IMR-90 (cell line): Measurements from ENCODE around the gene BGLAP. TPM values are rescaled to one million over a fixed set of nuclear protein-coding genes. Genes with fewer than 3 reads are reported as not detected.
A peak's percentile ranks its signal among the peaks of the same experiment; 100 is the strongest.

ENCODE experiments used
- ATAC-seq: fragments of 200-7000 bp; cut with Tn5 transposase; 2 replicates; pipeline ENCODE4 v1.9.1; 2020; ENCODE audit warnings: low read depth, mild to moderate bottlenecking, moderate library complexity
- BruUV-seq: library from RNA; stranded (reverse); fragments of 400-500 nt; replicated peaks from 2 replicates; lab custom pipeline; 2021; lab: Mats Ljungman, UMichigan
- CTCF ChIA-PET: fragments of 300-600 bp; formaldehyde crosslinking; extraction: SDS; loops from one replicate; lab custom pipeline; 2021; ENCODE audit warnings: antibody characterized with exemption; lab: Yijun Ruan, JAX
- POLR2A ChIA-PET: fragments of 300-600 bp; sonication (Branson Sonifier 250); formaldehyde crosslinking; loops from one replicate; lab custom pipeline; 2022; ENCODE audit warnings: antibody characterized with exemption; ENCODE audit not compliant: unreplicated experiment; lab: Charles Lee
- DNase-seq: peaks from one replicate; pipeline ENCODE4 v3.0.0; 2013
- H2AFZ ChIP-seq: replicated peaks from 2 replicates; pipeline ENCODE3; 2013; ENCODE audit warnings: low read length, mild to moderate bottlenecking; ENCODE audit not compliant: poor library complexity
- H2AK5ac ChIP-seq: 2 replicates; pipeline ENCODE4 v1.6.1; 2013; ENCODE audit warnings: low read depth, low read length, inconsistent platforms
- H2AK9ac ChIP-seq: replicated peaks from 2 replicates; pipeline ENCODE3; 2013; ENCODE audit warnings: mild to moderate bottlenecking, low read depth, low read length, moderate library complexity; ENCODE audit not compliant: poor library complexity
- H2BK120ac ChIP-seq: 2 replicates; pipeline ENCODE4 v1.6.1; 2013; ENCODE audit warnings: low read depth, low read length, inconsistent platforms
- H2BK15ac ChIP-seq: 3 replicates; pipeline ENCODE4 v1.6.1; 2013; ENCODE audit warnings: low read depth, low read length, inconsistent platforms
- H2BK20ac ChIP-seq: 2 replicates; pipeline ENCODE4 v1.6.1; 2013; ENCODE audit warnings: low read depth, mild to moderate bottlenecking, inconsistent platforms, low read length, moderate library complexity
- H2BK5ac ChIP-seq: 2 replicates; pipeline ENCODE4 v1.6.1; 2013; ENCODE audit warnings: mild to moderate bottlenecking, low read depth, low read length, inconsistent platforms; ENCODE audit not compliant: poor library complexity, severe bottlenecking
- H3K14ac ChIP-seq: replicated peaks from 2 replicates; pipeline ENCODE4 v1.6.1; 2013; ENCODE audit warnings: low read depth, low read length, inconsistent platforms
- H3K18ac ChIP-seq: 2 replicates; pipeline ENCODE4 v1.6.1; 2013; ENCODE audit warnings: low read depth, low read length, control low read depth
- H3K23ac ChIP-seq: 2 replicates; pipeline ENCODE4 v1.6.1; 2013; ENCODE audit warnings: low read depth, low read length, inconsistent platforms
- H3K27ac ChIP-seq: 2 replicates; pipeline ENCODE4 v1.5.1; 2013; ENCODE audit warnings: mild to moderate bottlenecking, control low read depth, low read length; ENCODE audit not compliant: insufficient read depth
- H3K27me3 ChIP-seq: 2 replicates; pipeline ENCODE4 v1.6.1; 2013; ENCODE audit warnings: low read length; ENCODE audit not compliant: control insufficient read depth, insufficient read depth
- H3K36me3 ChIP-seq: 2 replicates; pipeline ENCODE4 v1.6.1; 2013; ENCODE audit warnings: low read length, mixed read lengths; ENCODE audit not compliant: control insufficient read depth, insufficient read depth
- H3K4ac ChIP-seq: 2 replicates; pipeline ENCODE4 v1.6.1; 2013; ENCODE audit warnings: low read depth, low read length, inconsistent platforms
- H3K4me1 ChIP-seq: 2 replicates; pipeline ENCODE4 v1.6.1; 2013; ENCODE audit warnings: low read length, mixed read lengths; ENCODE audit not compliant: control insufficient read depth, insufficient read depth
- H3K4me2 ChIP-seq: 2 replicates; pipeline ENCODE4 v1.6.1; 2013; ENCODE audit warnings: low read depth, mild to moderate bottlenecking, control low read depth, low read length, moderate library complexity
- H3K4me3 ChIP-seq: 2 replicates; pipeline ENCODE4 v1.5.1; 2013; ENCODE audit warnings: low read depth, mild to moderate bottlenecking, control low read depth, low read length, moderate library complexity; ENCODE audit not compliant: insufficient read depth
- H3K56ac ChIP-seq: 2 replicates; pipeline ENCODE4 v1.6.1; 2013; ENCODE audit warnings: low read length, inconsistent platforms; ENCODE audit not compliant: insufficient read depth; ENCODE audit errors: extremely low read depth
- H3K79me1 ChIP-seq, 2 experiments: 2 replicates each; pipeline ENCODE4 v1.6.1; 2013; ENCODE audit warnings: low read length in 2 of 2, inconsistent platforms in 1 of 2, low read depth in 1 of 2
- H3K9ac ChIP-seq: 2 replicates; pipeline ENCODE4 v1.6.1; 2013; ENCODE audit warnings: low read depth, low read length, control low read depth
- H3K9me1 ChIP-seq: 2 replicates; pipeline ENCODE4 v1.6.1; 2013; ENCODE audit warnings: low read length, inconsistent platforms; ENCODE audit not compliant: insufficient read depth
- H3K9me3 ChIP-seq: 2 replicates; pipeline ENCODE4 v1.6.1; 2013; ENCODE audit warnings: low read length; ENCODE audit not compliant: control insufficient read depth, insufficient read depth
- H4K20me1 ChIP-seq: 2 replicates; pipeline ENCODE4 v1.6.1; 2013; ENCODE audit warnings: low read length, inconsistent platforms; ENCODE audit not compliant: insufficient read depth
- H4K5ac ChIP-seq: 2 replicates; pipeline ENCODE4 v1.6.1; 2013; ENCODE audit warnings: mild to moderate bottlenecking, low read depth, low read length, control low read depth
- H4K8ac ChIP-seq, 2 experiments: 2 replicates each; pipeline ENCODE4 v1.6.1; 2013; ENCODE audit warnings: low read depth in 2 of 2, low read length in 2 of 2, control low read depth in 1 of 2, inconsistent platforms in 1 of 2
- H4K91ac ChIP-seq: 2 replicates; pipeline ENCODE4 v1.6.1; 2013; ENCODE audit warnings: low read depth, low read length, inconsistent platforms; ENCODE audit not compliant: insufficient read depth
- CHD1 ChIP-seq: IDR thresholded peaks from 2 replicates; pipeline ENCODE4 v1.6.1; 2012; ENCODE audit warnings: low read depth, low read length, improper control_type of control experiment
- FOS ChIP-seq: fragments of 150-350 bp; IDR thresholded peaks from 2 replicates; pipeline ENCODE4 v1.6.1; 2016; ENCODE audit warnings: low read depth, low read length
- MXI1 ChIP-seq: IDR thresholded peaks from 2 replicates; pipeline ENCODE4 v1.6.1; 2012; ENCODE audit warnings: low read depth, mild to moderate bottlenecking, low read length, moderate library complexity, borderline replicate concordance
- RCOR1 ChIP-seq: IDR thresholded peaks from 2 replicates; pipeline ENCODE4 v1.6.1; 2012; ENCODE audit warnings: mild to moderate bottlenecking, low read length, improper control_type of control experiment; ENCODE audit not compliant: insufficient replicate concordance
- RFX5 ChIP-seq: IDR thresholded peaks from 2 replicates; pipeline ENCODE4 v1.8.0; 2012; ENCODE audit warnings: low read depth, mild to moderate bottlenecking, low read length, moderate library complexity
- WGBS, 2 experiments: methylation state at CpG; one replicate each; pipeline versions ENCODE4 v1.1.5 to v1.1.7; 2013; ENCODE audit warnings: missing lambda C conversion rate in 2 of 2; ENCODE audit not compliant: insufficient read length in 1 of 2; ENCODE audit errors: extremely low coverage in 2 of 2; 5-methylcytosine and 5-hydroxymethylcytosine counted together
- dilution Hi-C: fragments of 300-500 bp; cut with HindIII; formaldehyde crosslinking; loops from one replicate; pipeline ENCODE4 v1.14.3; 2018; ENCODE audit warnings: low sequenced_read_pairs; ENCODE audit not compliant: unreplicated experiment
- in situ Hi-C: fragments of 300-500 bp; cut with MboI; formaldehyde crosslinking; loops from 3 replicates; pipeline ENCODE4 v1.14.3; 2019; ENCODE audit warnings: low sequenced_read_pairs, inconsistent platforms, mixed read lengths
- intact Hi-C: fragments of 100-400 bp; cut with micrococcal nuclease; formaldehyde crosslinking; loops from 2 replicates; pipeline ENCODE4 v1.10.0; 2022
- polyA plus RNA-seq, 3 experiments: library from polyadenylated mRNA; depleted of rRNA; stranded (reverse); fragments of >200 nt; gene quantifications; 2 replicates each; pipeline ENCODE4 v1.2.3, GENCODE V29; 2012; ENCODE audit warnings: low replicate concordance in 1 of 3
- total RNA-seq: library from RNA; depleted of rRNA; stranded (reverse); fragments of >200 nt; gene quantifications from 2 replicates; pipeline ENCODE4 v1.2.3, GENCODE V29; 2012

Gene BGLAP
- total and polyA plus RNA-seq, 2 of the 4 experiments (the other 2 are of a cell fraction) = 0.67 TPM; not detected in 1

DNA sequence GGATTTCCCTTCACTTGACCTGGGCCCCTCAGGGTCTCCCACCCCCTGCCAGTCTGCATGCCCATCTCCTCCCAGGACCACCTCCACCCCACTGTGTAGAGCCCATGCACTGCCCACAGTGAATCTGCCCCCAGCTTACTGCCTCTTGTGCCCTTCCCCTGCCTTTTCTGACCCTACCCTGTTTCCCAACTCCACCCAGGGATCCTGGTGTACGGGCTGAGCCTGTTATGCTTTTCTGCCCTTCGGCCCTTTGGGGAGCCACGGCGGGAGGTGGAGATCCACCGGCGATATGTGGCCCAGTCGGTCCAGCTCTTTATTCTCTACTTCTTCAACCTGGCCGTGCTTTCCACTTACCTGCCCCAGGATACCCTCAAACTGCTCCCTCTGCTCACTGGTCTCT lies 44.1 kb downstream of the BGLAP start:
- TF ChIP-seq FOS (no peak), RFX5 (no peak), CHD1 (no peak), MXI1 (no peak), RCOR1 (no peak)
- Histone ChIP-seq H2AFZ (no peak overlapping the region), H4K8ac (no peak overlapping the region)

More for the DNA sequence above, 44.1 kb downstream of the BGLAP start:
- Histone ChIP-seq H3K4ac (no peak overlapping the region), H3K4me3 (no peak overlapping the region), H3K27me3 (no peaks in the 10 kb centered on the region), H3K4me1 (peaks cover 8% of the 10 kb centered on the region), H3K56ac (no peak overlapping the region), H3K23ac (no peak overlapping the region), H3K36me3 (peaks cover 10% of the 10 kb centered on the region; the same call in 1 of the 2 replicates), H2BK5ac (no peak overlapping the region), H3K27ac (no peak overlapping the region), H3K9me1 (peaks cover 5% of the 10 kb centered on the region), H2BK20ac (no peak overlapping the region), H3K18ac (no peak overlapping the region), H3K14ac (no peak overlapping the region), H3K4me2 (no peak overlapping the region), H4K91ac (no peak overlapping the region), H3K9me3 (no peaks in the 10 kb centered on the region), H2AK5ac (no peak overlapping the region), H3K9ac (no peak overlapping the region), H3K79me1 (peaks cover 20 to 38% of the 10 kb centered on the region in 2 experiments; a peak in 3 of 4 replicates), H4K20me1 (peaks cover 7% of the 10 kb centered on the region), H2AK9ac (peak overlapping the region; percentile 58), H2BK120ac (no peak overlapping the region), H4K5ac (no peak overlapping the region), H2BK15ac (no peak overlapping the region)
- ATAC-seq = no peak
- intact Hi-C loops (no loop called here), in situ Hi-C loops (no loop called here), dilution Hi-C loops (no loop called here)
- no peak for DNase-seq
- no TSS peak for BruUV-seq
- ChIA-PET POLR2A (no interaction called here), CTCF (no interaction called here)
- WGBS, 2 experiments = 95% methylated on average over 4 of the region's 8 CpGs; no CpG with 5 or more reads in 1 of the 2 experiments
